ENCODE data around the gene CDH4.
"Not testable (repeated sequence)": the region's sequence is repeated elsewhere in the genome, so short reads cannot be mapped to it uniquely, and the experiment has no call there.

CDH4 gene

DNA sequence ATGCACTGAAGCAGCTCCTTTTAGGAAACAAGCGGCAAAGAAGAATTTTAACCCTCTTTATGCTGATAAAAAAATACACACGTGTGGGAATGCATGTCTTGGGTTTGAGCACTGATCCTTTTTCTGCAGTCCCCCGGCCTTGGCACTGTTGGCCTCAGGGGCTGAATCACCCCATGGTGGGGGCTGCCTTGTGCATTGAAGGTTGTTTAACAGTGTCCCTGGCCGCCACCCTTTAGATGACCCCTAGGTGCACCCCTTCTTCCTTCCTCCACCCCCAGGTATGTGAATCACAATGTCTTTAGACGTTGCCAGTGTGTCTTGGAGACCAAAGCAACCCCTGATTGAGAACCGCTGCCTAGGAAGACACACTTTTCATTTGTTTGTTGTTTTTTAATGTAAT lies 190.7 kb downstream of the CDH4 start:
- no peak for ATAC-seq

DNA sequence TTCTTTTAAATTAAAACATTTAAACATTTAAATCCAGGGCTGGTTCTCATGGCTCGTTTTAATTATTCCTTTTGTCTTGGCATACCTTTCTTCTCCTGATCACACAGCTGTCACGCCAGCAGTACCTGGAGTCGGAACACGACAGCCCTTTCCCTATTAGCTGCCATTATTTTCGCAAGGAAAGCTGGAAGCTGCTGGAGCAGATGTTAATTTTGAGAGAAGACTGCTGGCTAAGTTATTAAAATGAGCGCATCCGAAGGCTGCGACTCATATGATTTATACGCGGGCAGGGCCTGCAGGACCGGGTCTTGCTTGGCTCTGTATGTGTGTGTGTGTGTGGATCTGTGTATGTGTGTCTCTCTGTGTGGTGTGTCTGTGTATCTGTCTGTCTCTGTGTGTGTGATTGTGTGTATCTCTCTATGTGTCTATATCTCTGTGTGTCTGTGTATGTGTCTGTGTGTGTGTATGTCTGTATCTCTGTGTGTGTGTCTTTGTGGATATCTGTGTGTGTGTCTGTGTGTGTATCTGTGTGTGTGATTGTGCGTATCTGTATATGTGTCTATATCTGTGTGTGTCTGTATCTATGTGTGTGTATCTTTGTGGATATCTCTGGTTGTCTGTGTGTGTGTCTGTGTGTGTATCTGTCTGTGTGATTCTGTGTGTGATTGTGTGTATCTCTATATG lies 191.5 kb downstream of the CDH4 start:
- no peak for ATAC-seq

DNA sequence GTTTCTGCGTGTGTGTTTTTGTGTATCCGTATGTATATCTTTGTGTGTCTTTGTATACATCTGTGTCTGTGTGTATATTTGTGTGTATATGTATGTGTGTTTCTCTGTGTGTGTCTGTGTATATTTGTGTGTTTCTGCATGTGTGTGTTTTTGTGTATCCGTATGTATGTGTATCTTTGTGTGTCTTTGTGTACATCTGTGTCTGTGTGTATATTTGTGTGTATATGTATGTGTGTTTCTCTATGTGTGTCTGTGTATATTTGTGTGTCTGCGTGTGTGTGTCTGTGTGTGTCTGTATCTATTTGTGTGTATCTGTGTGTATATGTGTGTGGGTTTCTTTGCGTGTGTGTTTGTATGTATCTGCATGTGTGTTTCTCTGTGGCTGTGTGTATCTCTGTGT lies 192.6 kb downstream of the CDH4 start:
- ATAC-seq: no peak

DNA sequence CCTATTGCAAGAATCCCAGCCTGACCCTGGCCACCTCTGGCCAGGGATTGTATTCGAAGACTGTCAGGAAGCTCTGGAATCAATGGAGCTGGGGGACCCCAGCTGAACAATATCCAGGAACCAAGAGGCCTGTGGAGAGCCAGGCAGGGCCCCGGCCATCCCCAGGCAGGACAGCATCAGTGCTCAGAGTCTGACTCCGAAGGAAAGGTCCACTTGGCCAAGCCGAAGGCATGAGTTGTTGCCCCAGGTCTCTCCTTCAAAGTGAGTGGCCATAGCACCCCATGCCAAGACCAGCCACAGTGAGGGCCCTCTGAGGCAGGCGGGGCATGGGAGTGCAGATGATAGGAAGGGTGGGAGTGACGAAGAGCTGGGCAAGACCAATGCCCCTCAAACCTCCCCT lies 193.1 kb downstream of the CDH4 start:
- no peak for ATAC-seq

DNA sequence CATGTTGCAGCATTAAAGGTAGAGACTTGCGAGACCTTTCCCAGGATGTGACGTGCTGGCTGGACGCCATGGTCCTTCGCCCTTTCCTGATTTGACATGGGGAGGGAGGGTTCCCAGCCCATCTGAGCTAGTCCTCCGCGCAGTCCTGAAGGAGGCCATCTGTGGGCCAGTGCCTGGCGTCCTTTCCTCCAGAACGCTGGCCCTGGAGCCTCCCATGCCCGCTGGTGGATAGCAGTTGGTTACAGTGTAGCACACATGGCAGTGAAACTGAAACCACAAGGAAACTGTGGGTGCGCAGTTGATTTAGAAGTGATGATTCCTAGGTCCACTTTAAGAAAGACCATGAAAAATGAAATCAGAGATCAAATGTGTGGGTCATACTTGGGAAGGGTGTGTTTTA lies 193.7 kb downstream of the CDH4 start:
- no peak for ATAC-seq

DNA sequence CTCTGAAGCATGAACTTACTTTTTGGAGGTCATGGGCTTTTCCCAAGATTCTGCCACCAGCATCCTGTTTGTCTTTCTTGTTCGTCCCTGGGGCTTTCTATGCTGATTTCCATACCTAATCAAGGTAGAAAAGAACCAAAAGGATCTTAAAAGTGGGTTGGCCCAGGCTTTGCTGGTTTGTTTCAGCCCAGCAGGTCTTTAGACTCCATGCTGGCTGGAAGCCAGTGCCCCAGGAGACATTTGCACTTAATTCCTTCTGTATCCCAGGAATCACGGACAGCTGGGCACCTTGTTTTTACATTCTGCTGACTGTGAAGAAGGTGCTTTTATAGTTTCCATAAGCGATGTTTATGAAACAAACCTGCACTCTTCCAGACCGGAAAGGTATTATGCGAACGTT lies 195.9 kb downstream of the CDH4 start:
- no peak for ATAC-seq

DNA sequence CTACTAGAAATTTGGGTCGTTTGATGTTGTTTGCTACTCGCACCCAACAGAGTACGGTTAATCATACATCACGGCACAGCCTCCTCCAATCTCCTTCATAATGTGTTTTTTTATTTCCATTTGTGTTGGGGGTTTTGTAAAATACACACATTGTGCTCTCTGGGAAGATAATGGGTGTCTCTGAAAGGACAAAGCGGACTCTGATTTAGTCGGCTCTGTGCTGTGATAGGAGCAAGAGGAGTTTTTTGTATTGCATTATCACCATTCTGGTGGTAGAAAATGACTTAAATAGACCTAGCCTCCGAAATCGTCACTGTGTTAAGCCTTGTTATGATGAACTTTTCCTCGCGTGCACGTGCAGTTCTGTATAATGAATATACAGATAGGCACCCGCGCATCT lies 196.3 kb downstream of the CDH4 start:
- no peak for ATAC-seq

DNA sequence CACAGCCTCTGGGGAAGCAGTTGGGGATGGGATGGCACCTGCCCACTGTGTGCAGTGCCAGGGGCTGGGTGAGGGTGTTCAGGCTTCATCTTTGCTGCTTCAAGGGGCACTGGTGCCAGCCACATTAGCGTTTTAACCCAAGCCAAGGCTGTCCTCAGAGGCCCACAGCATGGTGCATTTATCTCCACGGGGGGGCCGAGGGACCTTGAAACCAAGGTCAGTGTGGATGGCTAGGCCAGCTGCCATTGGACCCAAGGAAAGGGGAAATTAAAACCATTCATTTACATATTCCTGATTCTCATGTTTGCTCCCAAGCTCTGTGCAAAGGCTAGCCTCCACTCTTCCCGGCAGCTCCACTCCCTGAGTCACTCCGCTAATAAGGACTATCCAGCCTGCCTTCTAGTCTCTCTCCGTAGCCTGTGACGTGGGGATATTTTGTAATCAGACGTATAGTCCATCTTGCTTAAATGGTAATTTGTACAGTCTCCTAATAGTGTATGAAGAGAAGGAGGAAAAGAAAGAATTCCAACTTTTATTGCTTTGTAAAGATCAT lies 197.1 kb downstream of the CDH4 start:
- no peak for ATAC-seq

DNA sequence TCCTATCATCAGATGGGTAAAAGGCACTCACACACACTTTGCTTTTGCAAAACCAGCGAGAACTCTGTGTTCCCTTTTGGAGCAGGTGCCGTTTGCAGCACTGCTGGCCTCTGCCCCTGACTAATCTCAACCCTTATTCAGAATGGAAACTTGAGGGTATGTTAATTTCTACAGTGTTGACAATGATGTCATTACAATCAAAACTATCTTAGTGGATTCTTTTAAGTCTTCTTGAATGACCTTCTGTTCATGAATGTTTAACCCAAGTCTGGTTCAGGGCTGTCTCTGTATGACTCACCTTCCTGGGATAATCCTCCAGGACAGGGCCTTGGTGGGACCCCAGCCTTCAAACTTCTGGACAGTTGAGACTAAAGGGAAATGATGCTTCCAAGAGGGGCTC lies 197.9 kb downstream of the CDH4 start:
- no peak for ATAC-seq

DNA sequence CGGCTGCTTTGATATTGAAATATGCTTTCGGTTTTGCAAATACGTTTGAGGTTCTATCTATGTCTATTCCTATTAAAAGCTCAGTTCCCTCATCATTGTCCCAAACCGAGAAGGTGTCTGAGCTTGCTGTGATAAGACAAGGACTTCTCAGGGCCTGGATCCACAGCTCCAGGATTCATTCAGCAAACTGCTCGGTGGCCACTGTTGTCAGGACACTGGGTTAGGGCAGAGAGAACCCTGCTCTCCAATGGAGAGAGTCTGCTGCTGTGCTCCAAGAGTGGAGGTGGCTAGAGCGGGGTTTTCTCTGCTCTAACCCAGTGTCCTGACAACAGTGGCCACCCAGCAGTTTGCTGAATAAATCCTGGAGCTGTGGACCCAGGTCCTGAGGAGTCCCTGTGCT lies 198.5 kb downstream of the CDH4 start:
- no peak for ATAC-seq

DNA sequence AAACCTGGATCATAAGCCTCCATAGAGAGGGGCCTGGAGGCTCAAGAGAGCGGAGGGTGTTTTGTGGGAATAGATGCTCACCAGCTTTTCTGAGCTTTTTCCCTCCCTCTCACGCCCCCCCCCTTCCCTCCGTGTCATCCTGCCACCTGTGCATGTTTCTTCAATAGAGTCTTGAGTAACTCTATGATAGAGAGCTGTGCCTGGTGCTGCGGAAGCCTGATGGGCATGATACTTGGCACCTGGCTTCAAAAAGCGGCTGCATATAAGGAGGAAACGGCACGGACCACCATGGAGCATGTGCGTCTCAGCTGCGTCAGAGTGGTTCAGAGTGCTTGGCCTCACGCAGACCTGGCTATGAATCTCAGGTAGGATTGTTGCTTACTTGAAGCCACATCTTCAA lies 198.9 kb downstream of the CDH4 start:
- ATAC-seq: no peak

DNA sequence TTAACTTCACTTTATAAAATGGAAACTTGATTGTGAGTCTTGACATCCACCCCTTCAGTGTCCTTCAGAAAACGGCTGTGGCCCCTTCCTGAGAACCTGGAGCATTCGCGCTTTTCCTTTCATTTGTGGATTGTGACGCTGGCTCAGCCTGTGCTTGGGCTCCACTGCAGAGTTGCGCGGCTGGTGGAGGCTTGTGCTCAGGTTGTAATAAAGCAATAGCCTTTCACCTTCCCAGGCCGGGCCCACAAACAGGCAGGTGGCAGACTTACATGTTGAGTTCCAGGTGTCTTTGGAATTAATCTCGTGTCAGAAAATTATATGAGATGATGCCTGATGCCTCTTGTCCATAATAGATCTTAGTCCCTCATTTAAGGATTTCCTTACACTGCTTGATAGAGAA lies 199.9 kb downstream of the CDH4 start:
- no peak for ATAC-seq

DNA sequence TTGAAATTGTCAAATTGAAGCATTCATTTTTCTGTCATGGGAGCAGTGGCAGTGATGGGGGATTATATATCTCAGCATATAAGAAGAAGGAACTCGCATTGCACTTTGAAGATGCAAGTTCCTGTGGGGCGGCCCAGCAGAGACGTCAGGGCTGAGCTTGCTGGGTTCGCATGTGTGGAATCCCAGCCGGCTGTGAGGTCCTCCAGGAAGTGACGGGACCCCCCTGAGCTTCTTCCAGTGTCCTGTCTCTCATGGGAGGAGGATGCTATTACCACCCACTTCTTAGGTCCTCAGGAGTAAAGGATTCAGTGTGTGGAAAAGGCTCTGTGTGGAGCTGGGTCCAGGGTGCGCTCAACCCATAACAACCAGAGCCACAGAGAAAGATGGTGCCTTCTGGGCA lies 201.2 kb downstream of the CDH4 start:
- no peak for ATAC-seq

DNA sequence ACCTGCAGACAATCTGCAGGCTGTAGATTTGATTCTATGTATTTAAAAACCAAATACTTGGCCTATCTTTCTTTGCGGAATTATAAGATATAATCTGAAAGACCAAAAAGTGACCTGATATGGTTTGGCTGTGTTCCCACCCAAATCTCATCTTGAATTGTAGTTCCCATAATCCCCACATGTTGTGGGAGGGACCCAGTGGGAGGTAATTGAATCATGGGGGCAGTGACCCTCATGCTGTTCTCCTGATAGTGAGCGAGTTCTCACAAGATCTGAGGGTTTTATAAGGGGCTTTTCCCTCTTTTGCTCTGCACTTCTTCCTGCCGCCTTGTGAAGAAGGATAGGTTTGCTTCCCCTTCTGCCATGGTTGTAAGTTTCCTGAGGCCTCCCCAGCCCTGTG lies 201.6 kb downstream of the CDH4 start:
- ATAC-seq: not testable (repeated sequence)

DNA sequence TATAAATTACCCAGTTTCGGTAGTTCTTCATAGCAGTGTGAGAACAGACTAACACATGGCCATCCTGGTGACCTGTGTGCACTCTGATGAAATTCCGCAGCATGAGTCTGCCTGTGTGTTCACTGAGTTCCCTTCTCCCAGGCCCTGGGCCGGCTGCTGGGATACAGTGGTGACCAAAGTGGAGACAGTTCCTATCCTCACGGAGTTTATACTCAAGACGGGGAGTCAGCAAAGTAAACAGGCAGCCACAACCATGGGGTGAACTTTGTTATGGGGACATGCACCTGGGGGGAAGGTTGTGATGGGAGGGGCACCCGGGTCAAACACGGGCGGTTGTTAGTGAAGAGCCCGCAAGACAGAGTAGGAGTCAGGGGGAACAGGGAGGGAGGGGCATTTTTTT lies 202.0 kb downstream of the CDH4 start:
- no peak for ATAC-seq

DNA sequence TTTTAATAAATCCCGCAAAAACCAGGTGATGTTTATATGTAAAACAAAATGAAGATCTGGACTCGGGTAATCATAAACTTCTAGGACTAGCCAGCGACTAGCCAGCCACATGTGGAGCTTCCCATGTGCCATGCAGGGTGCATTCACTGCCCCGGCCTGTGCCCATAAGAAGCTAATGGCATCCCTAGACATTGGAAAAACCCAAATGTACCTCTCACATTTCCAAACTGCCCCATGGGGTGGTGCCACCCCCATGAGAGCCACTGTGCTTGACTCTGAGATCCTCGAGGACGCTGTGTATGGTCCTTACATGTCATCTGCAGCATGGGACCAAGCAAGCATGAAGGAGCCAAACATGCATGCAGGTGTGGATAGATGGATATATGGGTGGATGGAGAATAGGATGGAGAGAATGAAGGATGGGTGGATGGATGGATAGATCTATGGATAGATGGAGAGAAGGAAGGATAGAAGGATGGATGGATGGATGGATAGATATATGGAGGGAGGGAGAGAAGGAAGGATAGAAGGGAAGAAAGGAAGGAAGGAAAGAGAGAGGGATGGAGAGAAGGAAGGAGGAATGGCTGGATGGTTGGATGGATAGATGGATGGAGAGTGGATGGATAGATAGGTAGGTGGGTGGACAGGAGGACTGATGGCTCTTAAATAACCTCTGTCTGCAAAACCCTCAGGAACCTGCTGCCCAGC lies 203.6 kb downstream of the CDH4 start:
- ATAC-seq: no peak

DNA sequence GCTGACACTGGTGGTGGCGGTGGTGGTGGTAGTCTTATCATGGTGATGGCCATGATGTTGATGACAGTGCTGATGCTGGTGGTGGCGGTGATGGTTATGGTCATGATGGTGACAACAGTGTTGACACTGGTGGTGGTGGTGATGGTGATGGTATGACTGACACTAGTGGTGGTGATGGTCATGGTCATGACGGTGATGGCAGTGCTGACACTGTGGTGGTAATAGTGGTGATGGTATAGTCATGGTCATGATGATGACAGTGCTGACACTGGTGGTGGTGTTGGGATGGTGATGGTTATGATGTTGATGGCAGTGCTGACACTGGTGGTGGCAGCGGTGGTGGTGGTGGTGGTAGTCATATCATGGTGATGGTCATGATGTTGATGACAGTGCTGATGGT lies 205.7 kb downstream of the CDH4 start:
- no peak for ATAC-seq

DNA sequence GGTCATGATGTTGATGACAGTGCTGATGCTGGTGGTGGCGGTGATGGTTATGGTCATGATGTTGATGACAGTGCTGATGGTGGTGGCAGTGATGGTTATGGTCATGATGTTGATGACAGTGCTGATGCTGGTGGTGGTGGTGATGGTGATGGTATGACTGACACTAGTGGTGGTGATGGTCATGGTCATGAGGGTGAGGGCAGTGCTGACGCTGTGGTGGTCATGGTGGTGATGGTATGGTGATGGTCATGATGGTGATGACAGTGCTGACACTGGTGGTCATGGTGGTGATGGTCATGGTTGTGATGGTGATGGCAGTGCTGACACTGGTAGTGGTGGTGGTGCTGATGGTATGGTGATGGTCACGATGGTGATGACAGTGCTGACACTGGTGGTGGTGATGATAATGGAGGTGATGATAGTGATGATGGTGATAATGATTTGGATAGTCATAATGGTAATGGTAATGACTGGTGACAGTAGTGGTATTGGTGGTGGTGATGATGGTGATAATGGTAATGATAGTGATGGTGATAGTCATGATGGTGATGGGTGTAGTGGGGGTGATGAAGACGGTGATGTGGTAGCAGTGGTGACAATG lies 206.2 kb downstream of the CDH4 start:
- ATAC-seq: no peak

DNA sequence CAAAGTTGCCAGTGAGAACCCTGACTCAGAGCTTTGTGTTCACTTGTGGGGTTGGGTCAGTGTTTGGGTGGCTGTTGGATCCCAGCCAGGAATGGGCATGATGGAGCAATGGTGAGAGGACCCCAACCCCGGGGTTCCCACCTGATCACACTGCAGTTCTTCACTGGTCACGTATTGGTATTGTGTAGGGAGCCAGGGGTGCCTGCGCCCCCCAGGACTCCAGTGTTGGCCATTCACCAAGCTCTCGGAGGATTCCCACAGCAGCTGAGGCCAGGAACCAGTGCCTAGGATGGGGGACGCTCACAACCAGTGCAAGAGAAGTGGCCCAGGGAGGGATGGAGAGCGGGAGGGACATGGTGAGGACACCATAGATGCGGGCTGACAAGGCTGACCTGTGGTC lies 207.2 kb downstream of the CDH4 start:
- no peak for ATAC-seq

DNA sequence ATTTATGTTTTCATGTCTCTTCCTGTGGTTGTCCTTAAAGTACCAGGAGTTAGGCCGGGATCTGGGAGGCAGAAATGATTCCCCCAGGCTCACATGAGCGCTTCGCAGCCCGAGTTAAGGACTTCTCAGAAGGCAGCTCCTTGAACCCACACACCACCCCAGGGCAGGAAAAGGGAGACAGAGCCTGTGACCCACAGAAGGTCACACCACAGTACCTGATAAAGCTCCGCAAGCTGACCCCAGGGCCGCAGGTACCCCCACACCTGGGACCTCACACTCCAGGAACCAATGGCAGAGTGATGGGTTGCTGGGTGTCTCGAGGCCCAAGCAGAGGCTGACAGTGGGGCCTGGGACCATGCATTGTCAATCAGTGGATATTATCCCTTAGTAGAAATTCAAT lies 207.6 kb downstream of the CDH4 start:
- no peak for ATAC-seq

DNA sequence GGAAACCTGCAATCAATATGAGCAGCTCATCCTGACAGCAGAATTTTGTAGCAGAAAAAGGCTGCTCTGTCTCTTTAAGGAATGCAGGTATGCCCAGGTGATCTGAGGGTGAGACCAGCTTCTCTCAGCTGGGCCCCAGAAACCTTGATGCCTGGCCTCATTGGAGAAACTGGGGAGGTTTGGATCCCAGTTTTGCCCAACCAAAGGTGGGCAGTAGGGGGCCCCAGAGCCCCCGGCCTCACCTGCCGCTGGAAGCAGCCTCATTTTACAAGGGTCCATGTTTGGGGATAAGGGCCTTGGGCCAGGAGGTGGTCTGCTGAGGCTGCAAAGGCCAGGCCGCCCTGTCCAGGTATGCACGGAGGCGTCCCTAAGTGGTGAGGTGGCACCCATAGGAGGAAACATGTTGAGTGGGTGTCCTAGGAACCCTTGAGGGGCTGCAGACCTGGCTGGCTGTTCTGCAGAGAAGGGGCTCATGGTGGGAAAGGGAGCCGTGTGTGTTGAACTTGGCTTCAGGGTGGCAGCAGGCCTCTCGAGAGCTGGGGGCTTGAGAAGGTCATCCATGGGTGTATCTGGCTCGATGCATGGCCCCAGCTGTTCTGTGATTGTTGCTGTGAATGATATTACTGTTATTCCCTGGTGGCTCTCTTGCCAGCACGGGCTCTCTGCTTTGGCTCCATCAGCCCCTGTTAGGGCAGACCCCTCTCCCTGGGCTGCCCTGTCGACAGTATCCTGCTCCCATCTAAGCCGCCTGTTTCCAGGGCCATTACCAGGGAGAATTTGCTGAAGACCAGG lies 208.4 kb downstream of the CDH4 start:
- ATAC-seq: no peak

DNA sequence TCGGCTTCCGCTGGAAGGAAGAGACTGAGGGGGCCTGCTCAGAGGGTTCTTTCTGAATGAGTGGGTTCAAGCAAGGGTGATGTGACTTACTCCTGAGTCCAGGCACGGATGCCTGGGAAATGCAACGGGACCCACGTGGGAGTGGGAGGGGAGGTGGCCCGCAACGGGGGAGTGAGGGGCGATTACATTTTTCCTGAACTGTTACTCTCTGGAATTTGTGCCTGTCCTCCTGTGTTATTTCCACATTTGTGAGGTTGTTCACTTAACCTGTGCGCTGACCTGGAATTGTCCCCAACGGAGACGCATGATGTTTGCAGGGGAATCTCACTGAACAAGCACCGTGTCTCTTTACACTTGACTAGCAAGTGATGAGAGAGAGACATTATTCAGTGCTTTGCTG lies 209.4 kb downstream of the CDH4 start:
- no peak for ATAC-seq
